Activated CD8-positive, alpha-beta memory T cell treated with anti-CD3 and anti-CD28 coated beads, Interleukin-2, amount 10 ng/mL, durations not matched to agents 7 days and 5 days (primary cell): Measurements from ENCODE around the gene STARD8. TPM values are rescaled to one million over a fixed set of nuclear protein-coding genes. Genes with fewer than 3 reads are reported as not detected.

ENCODE experiments used
- ATAC-seq: fragments of 150-1000 bp; cut with Tn5 transposase; one replicate; pipeline ENCODE4 v1.10.0; 2021; ENCODE audit warnings: moderate library complexity
- CTCF ChIA-PET: fragments of 350-600 bp; sonication (Branson Sonifier 250); formaldehyde crosslinking; loops from one replicate; lab custom pipeline; 2021; ENCODE audit warnings: antibody characterized with exemption; lab: Charles Lee
- DNase-seq: peaks from one replicate; pipeline ENCODE4 v3.0.0-alpha.2; 2020
- H3K27ac Mint-ChIP-seq: one replicate; pipeline ENCODE4 v1.8.0; 2021; ENCODE audit warnings: mild to moderate bottlenecking, mixed read lengths
- H3K27me3 Mint-ChIP-seq: one replicate; pipeline ENCODE4 v1.8.0; 2021; ENCODE audit warnings: mixed read lengths
- H3K36me3 Mint-ChIP-seq: one replicate; pipeline ENCODE4 v1.8.0; 2021; ENCODE audit warnings: mild to moderate bottlenecking, mixed read lengths
- H3K4me1 Mint-ChIP-seq: one replicate; pipeline ENCODE4 v1.8.0; 2021; ENCODE audit warnings: mixed read lengths
- H3K4me3 Mint-ChIP-seq: one replicate; pipeline ENCODE4 v1.8.0; 2021; ENCODE audit warnings: mild to moderate bottlenecking, moderate library complexity, mixed read lengths
- H3K9me3 Mint-ChIP-seq: one replicate; pipeline ENCODE4 v1.8.0; 2022; ENCODE audit warnings: low read depth, mixed read lengths
- total RNA-seq, 2 experiments: library from RNA; stranded (reverse); gene quantifications; one replicate each; pipeline ENCODE4 v1.2.3, GENCODE V29; 2021

Gene STARD8
- total RNA-seq, 2 experiments from 2014 or later: 0.64 to 2.3 TPM

DNA sequence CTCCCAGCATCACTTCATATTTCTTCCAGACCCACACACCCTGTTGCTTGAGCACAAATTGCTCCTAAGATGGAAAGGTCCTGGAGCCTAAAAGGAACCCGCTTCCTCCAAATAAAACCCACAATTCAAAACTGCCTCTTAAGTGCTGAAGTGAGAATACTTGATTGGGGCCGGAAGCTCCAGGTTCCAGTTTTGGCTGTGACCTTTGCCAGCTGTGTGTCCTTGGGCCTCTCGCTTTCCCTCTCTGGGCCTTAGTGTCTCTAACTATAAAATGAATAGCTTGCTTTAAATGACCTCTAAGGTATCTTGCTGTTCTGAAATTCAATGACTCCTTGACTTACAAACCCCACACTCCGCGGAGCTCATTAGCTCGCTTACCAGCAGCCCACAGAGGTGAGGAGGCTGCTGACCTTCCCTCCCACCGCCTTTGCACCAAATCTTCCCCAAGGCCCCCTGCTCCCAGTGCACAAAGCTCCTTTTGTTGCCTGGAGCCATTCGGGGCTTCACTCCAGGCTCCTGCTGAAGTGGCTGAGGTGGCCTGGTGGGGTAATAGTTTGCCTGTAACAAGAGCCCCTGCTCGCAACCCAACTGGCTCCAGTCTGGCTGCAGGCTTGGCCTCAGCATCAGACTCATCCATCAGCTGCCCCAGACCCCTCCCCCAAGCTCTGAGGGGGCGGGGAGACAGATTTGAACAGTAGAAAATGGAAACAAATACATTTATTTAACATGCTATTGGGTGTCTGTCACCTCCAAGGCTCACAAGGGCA is 21.8 kb downstream of the STARD8 start:
- Mint-ChIP-seq H3K27me3 (no peaks in the 10 kb centered on the region), H3K27ac (no peak overlapping the region), H3K9me3 (no peaks in the 10 kb centered on the region), H3K4me1 (no peaks in the 10 kb centered on the region), H3K36me3 (no peaks in the 10 kb centered on the region), H3K4me3 (no peak overlapping the region)
- DNase-seq (no peak), ATAC-seq (no peak)
- CTCF ChIA-PET: no interaction called here

DNA sequence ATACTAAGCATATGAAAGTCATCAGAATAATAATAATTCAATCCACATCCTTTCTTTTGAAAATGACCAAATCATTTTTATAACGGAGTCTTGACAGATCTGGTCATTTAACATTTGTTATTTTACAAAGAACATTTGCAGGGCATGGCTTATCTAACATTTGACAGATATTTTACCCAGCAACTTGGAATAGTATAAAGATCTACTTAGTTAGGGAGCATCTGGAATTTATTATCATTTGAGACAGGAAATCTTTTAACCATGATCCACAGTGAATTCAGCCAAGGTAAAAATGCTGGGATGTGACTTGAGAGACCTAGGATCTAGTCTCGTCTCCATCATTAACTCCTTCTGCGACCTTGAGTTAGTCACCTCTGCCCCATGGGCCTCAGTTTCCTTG is 22.4 kb downstream of the STARD8 start:
- DNase-seq: no peak
- no peak overlapping the region for H3K27ac Mint-ChIP-seq

DNA sequence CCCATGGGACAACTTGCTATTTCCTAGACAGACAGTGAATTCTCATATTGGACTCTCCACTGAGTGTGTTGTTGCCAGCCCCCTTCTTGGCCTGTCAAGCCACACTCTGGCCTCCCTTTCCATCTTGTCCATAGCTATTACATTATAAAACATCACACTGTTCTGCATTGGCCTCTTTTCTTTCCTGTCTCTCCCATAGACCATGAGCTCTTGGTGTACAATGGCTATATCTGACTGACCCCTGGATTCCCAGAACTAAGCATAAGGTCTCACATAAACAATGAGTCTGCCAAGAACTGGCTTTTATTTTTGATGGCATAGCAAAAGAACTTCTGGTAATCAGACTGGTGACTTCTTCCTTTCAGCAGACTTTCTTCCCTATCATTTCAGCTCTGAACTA is 23.8 kb downstream of the STARD8 start:
- DNase-seq: no peak
- no peaks in the 10 kb centered on the region for H3K36me3 Mint-ChIP-seq
- ATAC-seq: no peak
- no peak overlapping the region for H3K27ac Mint-ChIP-seq
- no peaks in the 10 kb centered on the region for H3K27me3 Mint-ChIP-seq
- no peaks in the 10 kb centered on the region for H3K4me1 Mint-ChIP-seq
- H3K9me3 Mint-ChIP-seq: no peaks in the 10 kb centered on the region
- CTCF ChIA-PET: no interaction called here
- no peak overlapping the region for H3K4me3 Mint-ChIP-seq

More for the DNA sequence above, 22.4 kb downstream of the STARD8 start:
- no peak overlapping the region for H3K4me3 Mint-ChIP-seq
- H3K36me3 Mint-ChIP-seq: no peaks in the 10 kb centered on the region
- CTCF ChIA-PET: no interaction called here
- H3K27me3 Mint-ChIP-seq: no peaks in the 10 kb centered on the region
- no peaks in the 10 kb centered on the region for H3K9me3 Mint-ChIP-seq
- H3K4me1 Mint-ChIP-seq: no peaks in the 10 kb centered on the region
- no peak for ATAC-seq

DNA sequence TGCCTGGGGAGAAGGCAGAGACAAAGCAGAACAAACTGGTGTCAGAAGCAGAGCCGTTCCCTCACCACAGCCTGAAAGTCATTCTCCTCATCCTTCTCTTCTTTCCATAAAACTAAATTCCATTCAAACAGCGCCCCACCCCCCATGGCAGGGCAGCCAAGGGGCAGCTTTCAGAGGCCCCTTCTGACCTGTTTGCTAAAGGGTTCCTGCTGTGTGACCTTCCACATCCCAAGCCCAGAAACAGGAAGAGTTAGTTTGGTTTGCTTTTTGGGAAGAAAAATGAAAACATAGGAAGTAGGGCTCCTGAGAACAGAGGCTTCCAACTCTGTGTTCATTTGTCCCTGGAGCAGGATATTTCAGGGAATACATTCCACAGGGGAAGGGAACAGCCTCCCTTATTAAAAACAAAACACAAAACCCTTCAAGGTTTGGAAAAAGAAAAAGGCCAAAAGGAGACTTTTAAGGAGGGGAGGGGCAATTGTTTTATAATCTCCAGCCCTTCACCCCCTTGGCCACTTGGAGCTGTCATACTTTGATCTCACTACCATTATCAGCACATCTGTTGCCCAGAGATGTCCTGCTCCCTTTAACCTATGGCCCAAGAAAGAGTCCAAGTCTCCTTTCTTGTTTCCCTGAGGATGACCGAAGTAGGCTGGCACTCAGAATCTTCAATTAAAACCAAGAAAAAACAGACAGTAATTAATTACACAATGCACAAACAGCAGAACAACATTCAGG is 25.3 kb downstream of the STARD8 start:
- H3K4me3 Mint-ChIP-seq: no peak overlapping the region
- ATAC-seq (no peak), DNase-seq (no peak)
- no peak overlapping the region for H3K27ac Mint-ChIP-seq
- H3K27me3 Mint-ChIP-seq: no peaks in the 10 kb centered on the region
- CTCF ChIA-PET: no interaction called here
- no peaks in the 10 kb centered on the region for H3K4me1 Mint-ChIP-seq
- H3K9me3 Mint-ChIP-seq: no peaks in the 10 kb centered on the region
- no peaks in the 10 kb centered on the region for H3K36me3 Mint-ChIP-seq

DNA sequence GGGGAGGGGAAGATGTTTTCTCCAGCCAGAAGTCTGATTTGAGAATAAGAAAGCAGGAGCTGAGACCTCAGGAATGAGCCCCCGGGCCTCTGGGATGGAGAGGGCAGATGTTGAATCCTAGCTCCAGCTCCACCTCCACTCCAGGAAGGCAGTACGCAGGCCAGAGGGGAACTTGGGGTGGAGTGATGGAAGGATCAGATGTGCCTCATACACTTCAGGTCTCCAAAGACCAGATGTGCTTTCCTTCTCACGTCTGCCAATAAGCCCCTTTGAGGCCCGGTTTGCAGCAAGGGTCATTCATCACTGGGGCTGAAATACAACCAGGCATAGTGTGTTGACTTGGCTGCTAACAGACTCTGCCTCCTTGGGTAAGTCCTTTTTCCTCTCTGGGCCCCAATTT is 28.1 kb downstream of the STARD8 start:
- Mint-ChIP-seq H3K4me3 (no peak overlapping the region), H3K4me1 (no peaks in the 10 kb centered on the region), H3K27ac (no peak overlapping the region), H3K36me3 (no peaks in the 10 kb centered on the region), H3K9me3 (no peaks in the 10 kb centered on the region), H3K27me3 (no peaks in the 10 kb centered on the region)
- DNase-seq (no peak), ATAC-seq (no peak)
- CTCF ChIA-PET: no interaction called here

DNA sequence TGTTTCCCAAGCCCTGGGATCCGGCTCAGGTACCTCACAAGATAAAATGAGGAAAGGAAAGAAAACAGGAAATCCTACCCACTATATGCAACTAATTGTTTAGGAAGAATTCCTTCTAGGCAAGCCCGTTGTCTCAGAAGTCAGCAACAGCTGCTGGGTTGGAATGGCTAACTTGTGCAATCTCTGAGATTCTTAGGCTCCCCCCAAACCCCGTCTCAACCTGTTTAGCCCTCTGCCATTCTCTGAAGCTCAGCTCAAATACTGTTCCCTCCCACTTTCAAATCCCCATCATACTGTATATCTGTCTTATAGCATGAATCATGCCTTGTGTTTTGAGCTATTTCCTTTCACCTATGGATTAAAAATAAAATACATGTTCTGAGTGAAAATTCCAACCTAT is 28.9 kb downstream of the STARD8 start:
- no peak for ATAC-seq
- H3K27me3 Mint-ChIP-seq: no peaks in the 10 kb centered on the region
- H3K36me3 Mint-ChIP-seq: no peaks in the 10 kb centered on the region
- H3K4me1 Mint-ChIP-seq: no peaks in the 10 kb centered on the region
- DNase-seq: no peak
- CTCF ChIA-PET: no interaction called here
- no peaks in the 10 kb centered on the region for H3K9me3 Mint-ChIP-seq
- no peak overlapping the region for H3K27ac Mint-ChIP-seq
- no peak overlapping the region for H3K4me3 Mint-ChIP-seq

DNA sequence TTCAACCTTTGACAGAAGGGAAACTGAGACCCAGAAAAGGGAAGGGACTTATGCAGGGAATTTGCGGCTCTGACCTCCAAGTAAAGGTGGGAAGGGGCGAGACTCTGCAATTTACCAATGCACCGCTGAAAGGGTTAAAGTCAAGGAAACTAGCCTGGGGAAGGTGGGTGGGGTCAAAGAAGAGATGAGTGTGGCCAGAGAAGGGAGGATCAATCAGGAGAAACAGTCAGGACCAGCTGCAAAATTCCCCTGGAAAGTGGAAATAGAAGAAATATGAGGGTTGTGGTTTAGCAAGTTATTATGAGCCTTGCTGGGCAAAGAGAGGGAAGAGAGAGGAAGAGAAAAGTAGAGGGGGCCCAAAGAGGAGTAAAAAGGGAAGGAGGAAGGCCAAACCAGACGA is 30.5 kb downstream of the STARD8 start:
- ATAC-seq (no peak), DNase-seq (no peak)
- Mint-ChIP-seq H3K4me3 (no peak overlapping the region), H3K27me3 (no peaks in the 10 kb centered on the region), H3K36me3 (no peaks in the 10 kb centered on the region), H3K9me3 (no peaks in the 10 kb centered on the region), H3K27ac (no peak overlapping the region), H3K4me1 (no peaks in the 10 kb centered on the region)
- CTCF ChIA-PET: no interaction called here

DNA sequence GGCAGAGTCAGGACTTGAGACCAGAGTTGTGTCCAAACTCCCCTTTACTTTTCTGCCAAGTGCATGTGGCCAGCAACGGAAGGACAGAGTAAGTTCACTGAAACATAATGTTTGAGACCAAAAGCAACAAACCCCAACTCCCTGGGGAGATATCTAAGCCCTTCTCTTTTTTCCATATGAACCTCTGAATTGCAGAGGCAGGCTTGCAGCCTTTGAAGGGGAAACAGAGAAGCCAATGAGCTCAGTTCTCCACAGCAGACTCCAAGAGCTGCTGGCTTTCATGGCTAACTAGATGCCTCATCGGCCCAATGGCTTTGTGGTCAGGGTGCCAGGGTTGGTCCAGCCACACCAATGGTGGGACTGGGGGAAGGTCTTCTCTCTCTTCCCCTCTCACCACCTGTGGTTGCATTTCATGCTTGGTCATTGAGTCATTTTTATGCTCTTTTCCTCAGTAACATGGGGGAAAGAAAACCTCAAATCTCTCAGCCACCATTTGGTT is 34.0 kb downstream of the STARD8 start:
- ATAC-seq: no peak
- no peaks in the 10 kb centered on the region for H3K36me3 Mint-ChIP-seq
- no peak overlapping the region for H3K4me3 Mint-ChIP-seq
- CTCF ChIA-PET: no interaction called here
- DNase-seq: no peak
- H3K27me3 Mint-ChIP-seq: peaks cover 6% of the 10 kb centered on the region
- H3K9me3 Mint-ChIP-seq: no peaks in the 10 kb centered on the region
- H3K27ac Mint-ChIP-seq: no peak overlapping the region
- H3K4me1 Mint-ChIP-seq: peaks cover 5% of the 10 kb centered on the region

DNA sequence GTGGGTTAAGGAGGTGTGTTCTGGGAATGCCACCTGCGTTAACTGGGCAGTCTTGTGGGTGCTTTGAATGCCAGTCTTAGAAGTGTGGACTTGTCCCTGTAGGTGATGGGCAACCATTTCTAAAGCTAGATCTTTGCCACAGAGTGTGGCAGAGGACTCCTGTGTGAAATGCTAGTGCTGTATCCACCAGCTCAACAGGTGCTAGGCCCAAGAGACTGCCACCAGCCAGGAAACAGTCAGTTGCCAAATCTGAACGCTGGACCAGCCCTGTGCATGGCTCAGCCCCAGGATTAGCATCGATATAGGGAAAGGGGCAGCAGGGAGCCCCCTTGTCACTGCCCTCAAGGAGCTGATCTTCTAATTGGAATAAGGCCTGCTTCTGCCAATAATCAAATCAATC is 35.3 kb downstream of the STARD8 start:
- DNase-seq: no peak
- Mint-ChIP-seq H3K9me3 (no peaks in the 10 kb centered on the region), H3K36me3 (no peaks in the 10 kb centered on the region), H3K4me1 (peaks cover 9% of the 10 kb centered on the region), H3K27ac (no peak overlapping the region), H3K4me3 (no peak overlapping the region), H3K27me3 (peaks cover 15% of the 10 kb centered on the region)
- CTCF ChIA-PET: no interaction called here
- no peak for ATAC-seq

DNA sequence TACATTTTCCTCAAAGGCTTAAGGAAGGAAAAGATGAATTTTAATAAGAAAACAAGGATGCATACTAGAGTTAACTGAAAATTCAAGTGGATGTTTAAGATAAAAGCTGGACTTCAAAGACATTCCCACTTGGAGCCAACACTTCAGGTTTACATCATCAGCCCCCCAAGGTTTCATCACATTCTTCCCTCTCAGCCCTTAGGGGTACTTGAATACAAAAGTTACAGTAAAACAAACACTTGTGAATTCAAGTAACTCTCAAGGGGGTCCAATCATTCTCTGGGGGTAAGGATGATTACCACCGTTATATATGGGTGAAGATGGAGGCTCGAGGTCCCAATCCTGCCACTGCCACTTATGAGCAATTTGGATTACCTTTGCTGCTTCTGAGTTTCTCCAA is 36.1 kb downstream of the STARD8 start:
- Mint-ChIP-seq H3K4me3 (no peak overlapping the region), H3K27ac (no peak overlapping the region), H3K27me3 (peaks cover 18% of the 10 kb centered on the region), H3K9me3 (no peaks in the 10 kb centered on the region), H3K4me1 (peaks cover 9% of the 10 kb centered on the region), H3K36me3 (no peaks in the 10 kb centered on the region)
- DNase-seq (no peak), ATAC-seq (no peak)
- CTCF ChIA-PET: no interaction called here

DNA sequence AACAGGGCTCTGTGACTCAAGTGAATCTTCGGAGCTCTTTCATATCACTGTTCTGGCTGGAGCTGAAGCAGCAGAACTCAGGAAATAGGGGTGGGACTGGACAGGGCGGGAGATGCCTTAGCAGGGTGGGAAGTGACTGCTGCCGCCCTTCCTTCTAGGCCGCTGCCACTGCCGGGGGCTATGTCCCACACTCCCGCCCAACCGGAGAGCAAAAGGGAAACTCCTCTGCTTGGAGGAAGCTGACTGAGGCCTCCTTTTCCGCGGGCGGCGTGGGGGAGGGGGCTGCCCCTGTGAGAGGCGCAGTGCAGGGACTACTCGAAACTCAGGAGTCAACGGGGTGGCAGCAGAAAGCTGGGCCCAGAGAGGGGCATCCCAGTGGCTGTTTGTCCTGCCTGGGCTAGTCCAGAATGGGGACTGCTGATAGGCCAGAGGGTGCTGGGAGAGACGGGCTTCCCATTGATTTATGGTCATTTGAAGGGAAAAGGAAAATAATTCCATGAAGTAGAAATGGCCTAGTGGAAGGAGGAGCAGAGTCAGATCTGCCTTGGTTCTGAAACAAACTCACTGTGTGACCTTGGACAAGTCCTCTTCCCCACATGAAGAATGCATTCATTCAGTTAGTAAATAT is 36.9 kb downstream of the STARD8 start:
- CTCF ChIA-PET: no interaction called here
- Mint-ChIP-seq H3K27ac (no peak overlapping the region), H3K36me3 (no peaks in the 10 kb centered on the region), H3K4me1 (peaks cover 9% of the 10 kb centered on the region), H3K9me3 (no peaks in the 10 kb centered on the region), H3K4me3 (no peak overlapping the region), H3K27me3 (peaks cover 18% of the 10 kb centered on the region)
- ATAC-seq: no peak
- no peak for DNase-seq

DNA sequence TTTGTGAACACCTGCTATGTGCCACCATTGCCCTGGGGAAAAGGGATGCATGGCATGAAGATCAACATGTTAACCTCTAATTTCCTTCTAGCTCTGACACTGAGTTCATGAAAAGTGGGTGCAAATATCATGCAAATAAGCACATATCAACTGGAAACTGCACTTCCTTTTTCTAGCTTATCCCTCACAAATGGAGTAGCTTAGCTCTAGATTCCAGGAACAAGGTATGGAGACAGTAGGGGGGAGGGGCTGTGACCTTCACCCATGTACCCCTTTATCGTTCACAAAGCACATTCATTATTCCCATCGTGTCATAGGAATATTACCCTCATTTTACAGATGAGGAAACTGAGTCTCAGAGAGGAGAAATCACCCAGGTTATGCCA is 37.4 kb downstream of the STARD8 start:
- no peak for ATAC-seq
- no peak overlapping the region for H3K27ac Mint-ChIP-seq
- CTCF ChIA-PET: no interaction called here

DNA sequence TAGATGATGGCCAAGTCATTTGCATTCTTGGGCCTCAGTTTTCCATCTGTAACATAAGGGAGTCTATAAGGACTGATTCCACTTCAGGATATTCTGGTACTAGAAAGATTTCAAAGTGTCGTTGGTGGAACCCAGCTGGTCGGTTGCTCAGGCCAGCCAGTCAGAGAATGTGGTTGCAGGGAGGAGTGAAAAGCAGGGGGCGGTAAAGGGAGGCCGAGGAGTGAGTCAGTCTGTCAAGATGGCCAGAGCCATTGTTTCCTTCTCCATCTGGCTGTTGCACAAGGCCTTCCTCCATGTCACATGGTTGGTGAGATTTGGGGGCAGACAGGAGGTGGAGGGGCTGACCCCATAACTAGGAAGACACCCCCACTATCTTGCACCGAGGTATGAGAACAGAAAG is 38.2 kb downstream of the STARD8 start:
- CTCF ChIA-PET: no interaction called here
- Mint-ChIP-seq H3K4me3 (peak overlapping the region; percentile 33), H3K9me3 (no peaks in the 10 kb centered on the region), H3K27ac (no peak overlapping the region), H3K36me3 (no peaks in the 10 kb centered on the region), H3K27me3 (peaks cover 18% of the 10 kb centered on the region), H3K4me1 (peaks cover 9% of the 10 kb centered on the region)
- DNase-seq (no peak), ATAC-seq (no peak)

More for the DNA sequence above, 37.4 kb downstream of the STARD8 start:
- Mint-ChIP-seq H3K27me3 (peaks cover 18% of the 10 kb centered on the region), H3K4me1 (peaks cover 9% of the 10 kb centered on the region), H3K9me3 (no peaks in the 10 kb centered on the region), H3K4me3 (no peak overlapping the region), H3K36me3 (no peaks in the 10 kb centered on the region)
- DNase-seq: no peak
